SU-DHL-6 (cell line): ENCODE data around the gene CORO1C.

Experiments used
- H2AFZ ChIP-seq: fragments of 200-600 bp; sonication (generic); 2 replicates; pipeline ENCODE4 v1.6.1; 2014; ENCODE audit warnings: low read depth, mild to moderate bottlenecking, moderate library complexity, mixed read lengths, antibody characterized with exemption, low read length; ENCODE audit not compliant: severe bottlenecking
- H3F3A ChIP-seq: fragments of 200-600 bp; shearing (Covaris generic); 2 replicates; pipeline ENCODE4 v1.6.0; 2016; ENCODE audit warnings: antibody characterized with exemption, mild to moderate bottlenecking; ENCODE audit not compliant: insufficient read depth
- H3K27ac ChIP-seq: fragments of 200-600 bp; sonication (generic); 2 replicates; pipeline ENCODE4 v1.5.1; 2016; ENCODE audit warnings: low read depth, mild to moderate bottlenecking, low read length, moderate library complexity, mixed read lengths
- H3K27me3 ChIP-seq: fragments of 200-600 bp; sonication (generic), shearing (Covaris generic); 2 replicates; pipeline ENCODE4 v1.6.0; 2014; ENCODE audit warnings: mild to moderate bottlenecking, low read length
- H3K36me3 ChIP-seq: fragments of 200-600 bp; sonication (generic); 2 replicates; pipeline ENCODE4 v1.6.1; 2014; ENCODE audit warnings: mild to moderate bottlenecking, low read length, mixed read lengths
- H3K4me2 ChIP-seq: fragments of 300-600, 200-600 bp; shearing (Covaris generic), sonication (generic); 2 replicates; pipeline ENCODE4 v1.6.0; 2014; ENCODE audit warnings: low read length, low read depth, mild to moderate bottlenecking; ENCODE audit not compliant: poor library complexity, severe bottlenecking
- H3K4me3 ChIP-seq: fragments of 200-600 bp; sonication (generic); 2 replicates; pipeline ENCODE4 v1.5.1; 2014; ENCODE audit warnings: antibody characterized with exemption, low read length, mild to moderate bottlenecking, mixed read lengths; ENCODE audit not compliant: insufficient read depth, poor library complexity, severe bottlenecking
- H3K79me2 ChIP-seq: fragments of 200-600 bp; sonication (generic); 2 replicates; pipeline ENCODE4 v1.6.1; 2014; ENCODE audit warnings: mild to moderate bottlenecking, low read length, moderate library complexity; ENCODE audit not compliant: insufficient read depth
- H3K9ac ChIP-seq: fragments of 200-600 bp; sonication (generic); 2 replicates; pipeline ENCODE4 v1.7.0; 2014; ENCODE audit warnings: mild to moderate bottlenecking, low read length
- H3K9me2 ChIP-seq: fragments of 200-600 bp; sonication (generic); replicated peaks from 2 replicates; pipeline ENCODE4 v1.6.1; 2014; ENCODE audit warnings: low read length; ENCODE audit not compliant: insufficient read depth
- H3K9me3 ChIP-seq: fragments of 200-600 bp; sonication (generic); 2 replicates; pipeline ENCODE4 v1.6.1; 2014; ENCODE audit warnings: low read length, mixed read lengths; ENCODE audit not compliant: insufficient read depth
- H4K20me1 ChIP-seq: fragments of 200-600 bp; sonication (generic); 2 replicates; pipeline ENCODE4 v1.6.1; 2014; ENCODE audit warnings: low read depth, mild to moderate bottlenecking, antibody characterized with exemption, low read length, moderate library complexity, mixed read lengths
- EZH2phosphoT487 ChIP-seq: fragments of 200-600 bp; sonication (generic), shearing (Covaris generic); conservative IDR thresholded peaks from 2 replicates; pipeline ENCODE4 v1.6.1; 2018; ENCODE audit warnings: mild to moderate bottlenecking, antibody characterized with exemption, low read length, moderate library complexity, mixed read lengths
- TF ChIP-seq, protein P1 (sequence below): fragments of 200-600 bp; sonication (generic); IDR thresholded peaks from one replicate; pipeline ENCODE4 v1.5.1; 2017; ENCODE audit warnings: antibody characterized with exemption, mild to moderate bottlenecking, low read length, moderate library complexity; ENCODE audit not compliant: insufficient read depth, poor library complexity, severe bottlenecking

Gene CORO1C

GRCh38 chr12:108653082-108653516 lies 78.2 kb downstream of the CORO1C start:
- H4K20me1 ChIP-seq: no peaks in the 10 kb centered on the region
- no peak overlapping the region for H3K27ac ChIP-seq
- no peaks in the 10 kb centered on the region for H3K9me3 ChIP-seq
- H3K27me3 ChIP-seq: no peaks in the 10 kb centered on the region
- no peak overlapping the region for H3K4me3 ChIP-seq
- TF ChIP-seq, protein P1, sequence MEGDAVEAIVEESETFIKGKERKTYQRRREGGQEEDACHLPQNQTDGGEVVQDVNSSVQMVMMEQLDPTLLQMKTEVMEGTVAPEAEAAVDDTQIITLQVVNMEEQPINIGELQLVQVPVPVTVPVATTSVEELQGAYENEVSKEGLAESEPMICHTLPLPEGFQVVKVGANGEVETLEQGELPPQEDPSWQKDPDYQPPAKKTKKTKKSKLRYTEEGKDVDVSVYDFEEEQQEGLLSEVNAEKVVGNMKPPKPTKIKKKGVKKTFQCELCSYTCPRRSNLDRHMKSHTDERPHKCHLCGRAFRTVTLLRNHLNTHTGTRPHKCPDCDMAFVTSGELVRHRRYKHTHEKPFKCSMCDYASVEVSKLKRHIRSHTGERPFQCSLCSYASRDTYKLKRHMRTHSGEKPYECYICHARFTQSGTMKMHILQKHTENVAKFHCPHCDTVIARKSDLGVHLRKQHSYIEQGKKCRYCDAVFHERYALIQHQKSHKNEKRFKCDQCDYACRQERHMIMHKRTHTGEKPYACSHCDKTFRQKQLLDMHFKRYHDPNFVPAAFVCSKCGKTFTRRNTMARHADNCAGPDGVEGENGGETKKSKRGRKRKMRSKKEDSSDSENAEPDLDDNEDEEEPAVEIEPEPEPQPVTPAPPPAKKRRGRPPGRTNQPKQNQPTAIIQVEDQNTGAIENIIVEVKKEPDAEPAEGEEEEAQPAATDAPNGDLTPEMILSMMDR: no peak
- no peak for TF ChIP-seq EZH2phosphoT487
- H2AFZ ChIP-seq: no peak overlapping the region
- H3K36me3 ChIP-seq: no peaks in the 10 kb centered on the region
- no peaks in the 10 kb centered on the region for H3K9me2 ChIP-seq
- H3K4me2 ChIP-seq: no peak overlapping the region
- H3K79me2 ChIP-seq: no peaks in the 10 kb centered on the region
- no peaks in the 10 kb centered on the region; the same call in 1 of the 2 replicates for H3F3A ChIP-seq
- no peak overlapping the region for H3K9ac ChIP-seq

- no peak for TF ChIP-seq EZH2phosphoT487
- TF ChIP-seq, protein P1: no peak
- Histone ChIP-seq H4K20me1 (no peaks in the 10 kb centered on the region), H3K79me2 (no peaks in the 10 kb centered on the region), H3F3A (no peaks in the 10 kb centered on the region; the same call in 1 of the 2 replicates), H3K4me3 (no peak overlapping the region), H3K4me2 (no peak overlapping the region), H3K36me3 (no peaks in the 10 kb centered on the region), H3K9me2 (no peaks in the 10 kb centered on the region), H3K27ac (no peak overlapping the region), H3K27me3 (no peaks in the 10 kb centered on the region), H3K9me3 (no peaks in the 10 kb centered on the region), H3K9ac (no peak overlapping the region), H2AFZ (no peak overlapping the region)
Measured at GRCh38 chr12:108650083-108650482, 81.2 kb downstream of the CORO1C start.

DNA sequence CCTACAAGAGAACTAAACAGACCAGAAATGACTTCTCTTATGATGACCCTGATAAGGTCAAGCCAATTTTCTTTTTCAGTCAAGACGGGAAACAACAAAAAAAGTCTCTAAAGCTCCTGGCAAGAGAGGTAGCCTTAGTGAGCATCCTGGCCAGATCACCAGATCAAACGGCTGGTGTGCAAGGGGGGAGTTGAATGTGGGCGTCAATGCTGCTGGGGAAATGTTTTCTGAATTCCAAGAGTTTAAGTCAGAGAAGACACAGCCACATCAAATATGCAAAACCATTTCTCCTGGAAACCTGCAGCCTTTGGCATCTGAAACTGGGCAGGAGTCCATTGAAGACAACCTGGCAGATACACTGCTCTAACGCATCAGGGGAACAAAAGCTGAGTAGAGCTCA lies 81.6 kb downstream of the CORO1C start:
- H3K4me2 ChIP-seq: no peak overlapping the region

More for the DNA sequence above, 81.6 kb downstream of the CORO1C start:
- Histone ChIP-seq H2AFZ (no peak overlapping the region), H3F3A (no peaks in the 10 kb centered on the region; the same call in 1 of the 2 replicates), H3K79me2 (no peaks in the 10 kb centered on the region), H3K9me3 (no peaks in the 10 kb centered on the region), H3K27me3 (no peaks in the 10 kb centered on the region), H3K27ac (no peak overlapping the region), H3K36me3 (no peaks in the 10 kb centered on the region), H3K9ac (no peak overlapping the region), H4K20me1 (no peaks in the 10 kb centered on the region), H3K4me3 (no peak overlapping the region), H3K9me2 (no peaks in the 10 kb centered on the region)
- TF ChIP-seq, protein P1: no peak
- no peak for TF ChIP-seq EZH2phosphoT487
